K562 (cell line): Measurements from ENCODE around the gene PRSS38. TPM values are rescaled to one million over a fixed set of nuclear protein-coding genes. Genes with fewer than 3 reads are reported as not detected.

Source experiments
- ATAC-seq: fragments of 200-7000 bp; cut with Tn5 transposase; 3 replicates; pipeline ENCODE4 v1.9.1; 2020; ENCODE audit warnings: moderate library complexity
- BruUV-seq: library from RNA; stranded (reverse); fragments of 400-500 nt; replicated peaks from 2 replicates; lab custom pipeline; 2021; lab: Mats Ljungman, UMichigan
- CTCF ChIA-PET: fragments of 300-600 bp; formaldehyde crosslinking; extraction: SDS; loops from one replicate; lab custom pipeline; 2021; ENCODE audit warnings: low intra/inter-chr PET ratio; lab: Yijun Ruan, JAX
- POLR2A ChIA-PET: fragments of 300-600, 350-650 bp; sonication (Branson Sonifier 250); formaldehyde crosslinking; extraction: SDS; loops from one replicate; lab custom pipeline; 2021; ENCODE audit warnings: antibody characterized with exemption, inconsistent platforms; lab: Yijun Ruan, JAX
- DNase-seq, 4 experiments: peaks; one replicate each; pipeline versions ENCODE4 v3.0.0 to v3.0.0-alpha.2; 2011 to 2018; ENCODE audit warnings: low spot score in 3 of 4, mixed read lengths in 3 of 4; ENCODE audit errors: extremely low read depth in 1 of 4
- FAIRE-seq: peaks from 2 replicates; lab custom pipeline; 2011; peaks lifted over from hg19 to GRCh38; lab: Jason Lieb, UNC
- H2AFZ ChIP-seq: 2 replicates; pipeline ENCODE4 v1.6.0; 2011; ENCODE audit warnings: low read depth, low read length, control low read depth, inconsistent platforms
- H3K27ac ChIP-seq: fragments of 200-600 bp; 3 replicates; pipeline ENCODE4 v1.8.0; 2011; ENCODE audit warnings: low read depth, mild to moderate bottlenecking, control low read depth, inconsistent platforms, low read length, moderate library complexity, mixed read lengths; ENCODE audit errors: extremely low read depth
- H3K27me3 ChIP-seq, 2 experiments: fragments of 300-600 bp in 1 of 2; 2 replicates in 1 of 2; 3 replicates in 1 of 2; pipeline versions ENCODE4 v1.6.0 to v1.8.0; 2011; ENCODE audit warnings: inconsistent platforms in 2 of 2, low read length in 2 of 2, mild to moderate bottlenecking in 1 of 2, mixed read lengths in 1 of 2, moderate library complexity in 1 of 2; ENCODE audit not compliant: control insufficient read depth in 2 of 2, insufficient read depth in 2 of 2
- H3K36me3 ChIP-seq: fragments of 300-600 bp; 3 replicates; pipeline ENCODE4 v1.8.0; 2011; ENCODE audit warnings: mild to moderate bottlenecking, low read length, inconsistent platforms; ENCODE audit not compliant: control insufficient read depth, insufficient read depth
- H3K4me1 ChIP-seq, 2 experiments: fragments of 200-600 bp in 1 of 2; replicated peaks in 1 of 2; 2 replicates in 1 of 2; 3 replicates in 1 of 2; pipeline versions ENCODE4 v1.5.1 to v1.8.0; 2011; ENCODE audit warnings: inconsistent platforms in 2 of 2, low read length in 2 of 2, mild to moderate bottlenecking in 1 of 2, mixed read lengths in 1 of 2, moderate library complexity in 1 of 2; ENCODE audit not compliant: control insufficient read depth in 2 of 2, insufficient read depth in 2 of 2
- H3K4me2 ChIP-seq: 2 replicates; pipeline ENCODE4 v1.6.1; 2011; ENCODE audit warnings: low read length, control low read depth, inconsistent platforms, mixed read lengths; ENCODE audit not compliant: insufficient read depth
- H3K4me3 ChIP-seq: fragments of 200-600 bp; sonication (generic), shearing (Covaris generic); 2 replicates; pipeline ENCODE4 v1.5.1; 2016; ENCODE audit warnings: control low read depth, inconsistent platforms
- H3K79me2 ChIP-seq: fragments of 200-600 bp; 3 replicates; pipeline ENCODE4 v1.8.0; 2011; ENCODE audit warnings: low read length, inconsistent platforms; ENCODE audit not compliant: control insufficient read depth, insufficient read depth
- H3K9ac ChIP-seq, 2 experiments: 2 replicates each; pipeline versions ENCODE4 v1.6.0 to v1.6.1; 2011; ENCODE audit warnings: low read depth in 2 of 2, low read length in 2 of 2, control low read depth in 1 of 2, inconsistent platforms in 1 of 2, mild to moderate bottlenecking in 1 of 2, mixed read lengths in 1 of 2; ENCODE audit not compliant: insufficient read depth in 1 of 2
- H3K9me1 ChIP-seq: one replicate; pipeline ENCODE4 v1.6.0; 2011; ENCODE audit warnings: inconsistent platforms, mild to moderate bottlenecking, low read length, moderate library complexity; ENCODE audit not compliant: control insufficient read depth, insufficient read depth
- H3K9me3 ChIP-seq: replicated peaks from 2 replicates; pipeline ENCODE4 v1.5.1; 2011; ENCODE audit warnings: low read depth, low read length, inconsistent platforms; ENCODE audit not compliant: control insufficient read depth, insufficient read depth
- H4K20me1 ChIP-seq: replicated peaks from 2 replicates; pipeline ENCODE4 v1.6.1; 2011; ENCODE audit warnings: low read length, inconsistent platforms, mixed read lengths; ENCODE audit not compliant: control insufficient read depth, insufficient read depth
- WGBS: fragments of 100-300 bp; shearing (Covaris generic); methylation state at CpG from one replicate; pipeline ENCODE4 v1.1.6; 2016; ENCODE audit warnings: low coverage, mixed read lengths; ENCODE audit not compliant: insufficient coverage; ENCODE audit errors: missing lambda C conversion rate; 5-methylcytosine and 5-hydroxymethylcytosine counted together
- in situ Hi-C: fragments of 300-500 bp; cut with MboI; formaldehyde crosslinking; loops from 4 replicates; pipeline ENCODE4 v1.15.0; 2018; ENCODE audit warnings: inconsistent platforms, mixed read lengths
- intact Hi-C: fragments of 100-400 bp; cut with micrococcal nuclease; formaldehyde crosslinking; loops from 2 replicates; pipeline ENCODE4 v1.14.2; 2022
- polyA plus RNA-seq, 8 experiments: library from polyadenylated mRNA; depleted of rRNA in 4 of 8; stranded (reverse) in 5 of 8; unstranded in 3 of 8; fragments of >200 nt; fragmentation: Nextera tagmentation in 2 of 8; fragmentation: Illumina TruSeq in 1 of 8; extraction: Ambion mirVana in 2 of 8; extraction: Trizol in 1 of 8; gene quantifications; 2 replicates each; pipeline versions ENCODE4 v1.2.1 to v1.2.3, GENCODE V29; 2011 to 2014; ENCODE audit warnings: inconsistent platforms in 1 of 8, missing spikeins in 1 of 8
- total RNA-seq, 7 experiments: library from RNA; depleted of rRNA in 6 of 7; stranded (reverse); fragments of >200 nt in 6 of 7; fragmentation: Illumina TruSeq in 2 of 7; extraction: Trizol in 2 of 7; gene quantifications; 2 replicates each; pipeline versions ENCODE4 v1.2.1 to v1.2.3, GENCODE V29; 2011 to 2021; ENCODE audit warnings: low replicate concordance in 1 of 7
- TF ChIP-seq, protein P1 (sequence below): fragments of 450-650 bp; IDR thresholded peaks from 2 replicates; pipeline ENCODE4 v1.6.1; 2016; ENCODE audit warnings: borderline replicate concordance

PRSS38 gene
- total and polyA plus RNA-seq, 9 of the 15 experiments (the other 6 are each of a cell fraction or from before 2014, with no cell fraction given) = 0.09 to 0.14 TPM; not detected in 7

DNA sequence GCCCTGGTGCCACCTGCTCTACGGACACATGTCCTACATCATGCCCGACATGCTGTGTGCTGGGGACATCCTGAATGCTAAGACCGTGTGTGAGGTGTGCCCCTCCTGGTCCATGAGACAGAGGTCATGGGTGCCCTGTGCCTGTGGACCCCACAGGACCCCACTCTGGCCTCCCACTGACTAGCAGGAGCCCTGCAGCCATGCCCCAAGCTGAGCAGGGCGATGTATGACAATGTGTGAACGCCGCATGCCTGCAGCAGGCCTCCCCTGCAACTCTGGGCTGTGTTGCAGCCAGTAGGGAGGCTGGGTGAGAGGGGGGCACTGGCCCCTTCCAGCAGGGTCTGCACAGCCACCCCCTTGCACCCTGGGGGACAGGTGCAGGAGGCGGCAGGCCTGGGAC lies 30.0 kb downstream of the PRSS38 start:
- FAIRE-seq (no peak), DNase-seq (no peak), ATAC-seq (no peak)
- no peaks in the 10 kb centered on the region for H3K79me2 ChIP-seq
- no peak overlapping the region for H3K4me3 ChIP-seq
- no peaks in the 10 kb centered on the region for H3K9me3 ChIP-seq
- H4K20me1 ChIP-seq = no peaks in the 10 kb centered on the region
- in situ Hi-C loops = no loop called here
- ChIA-PET CTCF (no interaction called here), POLR2A (interaction anchor here (0.6 to 1.6 kb wide), 4 partner anchors 8 to 48 kb away, joined by 3 to 6 read pairs (median 3); no protein-coding TSS in a partner anchor)
- 0 out of 4 replicates have a peak overlapping the region, but pooled peaks of 1 of the 2 experiments have one; percentile 43 for H3K9ac ChIP-seq
- WGBS = 40% methylated on average over 7 of the region's 7 CpGs
- BruUV-seq = no TSS peak
- peaks cover 13 to 23% of the 10 kb centered on the region in 2 experiments for H3K4me1 ChIP-seq
- H2AFZ ChIP-seq = 0 out of 2 replicates have a peak overlapping the region, but pooled peaks have one; percentile 21
- H3K4me2 ChIP-seq = no peak overlapping the region
- H3K27ac ChIP-seq = no peak overlapping the region
- H3K9me1 ChIP-seq = no peaks in the 10 kb centered on the region
- no peaks in the 10 kb centered on the region for H3K36me3 ChIP-seq
- 0 out of 5 replicates have a peak, but pooled peaks cover 0 to 6% of the 10 kb centered on the region in 2 experiments for H3K27me3 ChIP-seq
- TF ChIP-seq, protein P1, sequence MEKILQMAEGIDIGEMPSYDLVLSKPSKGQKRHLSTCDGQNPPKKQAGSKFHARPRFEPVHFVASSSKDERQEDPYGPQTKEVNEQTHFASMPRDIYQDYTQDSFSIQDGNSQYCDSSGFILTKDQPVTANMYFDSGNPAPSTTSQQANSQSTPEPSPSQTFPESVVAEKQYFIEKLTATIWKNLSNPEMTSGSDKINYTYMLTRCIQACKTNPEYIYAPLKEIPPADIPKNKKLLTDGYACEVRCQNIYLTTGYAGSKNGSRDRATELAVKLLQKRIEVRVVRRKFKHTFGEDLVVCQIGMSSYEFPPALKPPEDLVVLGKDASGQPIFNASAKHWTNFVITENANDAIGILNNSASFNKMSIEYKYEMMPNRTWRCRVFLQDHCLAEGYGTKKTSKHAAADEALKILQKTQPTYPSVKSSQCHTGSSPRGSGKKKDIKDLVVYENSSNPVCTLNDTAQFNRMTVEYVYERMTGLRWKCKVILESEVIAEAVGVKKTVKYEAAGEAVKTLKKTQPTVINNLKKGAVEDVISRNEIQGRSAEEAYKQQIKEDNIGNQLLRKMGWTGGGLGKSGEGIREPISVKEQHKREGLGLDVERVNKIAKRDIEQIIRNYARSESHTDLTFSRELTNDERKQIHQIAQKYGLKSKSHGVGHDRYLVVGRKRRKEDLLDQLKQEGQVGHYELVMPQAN = no peak
- intact Hi-C loops = no loop called here
